OCI-LY7 (cell line): ENCODE measurements around the gene CIB4. TPM values are rescaled to one million over a fixed set of nuclear protein-coding genes. Genes with fewer than 3 reads are reported as not detected.

Experiments used
- BruUV-seq: library from RNA; stranded (reverse); fragments of 400-500 nt; replicated peaks from 2 replicates; lab custom pipeline; 2021; lab: Mats Ljungman, UMichigan
- CTCF ChIA-PET: fragments of 300-600 bp; sonication (Branson Sonifier 250); formaldehyde crosslinking; loops from one replicate; lab custom pipeline; 2022; ENCODE audit warnings: antibody characterized with exemption; ENCODE audit not compliant: unreplicated experiment; lab: Charles Lee
- POLR2A ChIA-PET: fragments of 300-600 bp; sonication (Branson Sonifier 250); formaldehyde crosslinking; loops from one replicate; lab custom pipeline; 2022; ENCODE audit warnings: antibody characterized with exemption; lab: Charles Lee
- DNase-seq: peaks from one replicate; pipeline ENCODE4 v3.0.0-alpha.2; 2015; ENCODE audit warnings: low spot score
- H2AFZ ChIP-seq: fragments of 200-600 bp; sonication (generic), shearing (Covaris generic); 2 replicates; pipeline ENCODE4 v1.6.1; 2014; ENCODE audit warnings: mild to moderate bottlenecking, antibody characterized with exemption, low read length, moderate library complexity
- H3K27ac ChIP-seq: fragments of 200-600 bp; sonication (generic); 2 replicates; pipeline ENCODE4 v1.5.1; 2014; ENCODE audit warnings: mixed run types, low read depth, mild to moderate bottlenecking, moderate library complexity, low read length, inconsistent platforms; ENCODE audit not compliant: poor library complexity, severe bottlenecking
- H3K36me3 ChIP-seq: fragments of 200-600 bp; sonication (generic); 2 replicates; pipeline ENCODE4 v1.6.1; 2014; ENCODE audit warnings: mild to moderate bottlenecking, antibody characterized with exemption, low read length, moderate library complexity, mixed read lengths; ENCODE audit not compliant: insufficient read depth
- H3K4me1 ChIP-seq: fragments of 200-600 bp; sonication (generic); 2 replicates; pipeline ENCODE4 v1.5.1; 2014; ENCODE audit warnings: mild to moderate bottlenecking, low read length; ENCODE audit not compliant: insufficient read depth, poor library complexity, severe bottlenecking
- H3K4me2 ChIP-seq: fragments of 200-600 bp; sonication (generic); 2 replicates; pipeline ENCODE4 v1.6.1; 2014; ENCODE audit warnings: mild to moderate bottlenecking, low read length
- H3K4me3 ChIP-seq: fragments of 200-600 bp; sonication (generic); 2 replicates; pipeline ENCODE4 v1.5.1; 2014; ENCODE audit warnings: mild to moderate bottlenecking, low read depth, low read length; ENCODE audit not compliant: poor library complexity, severe bottlenecking
- H3K79me2 ChIP-seq: fragments of 200-600 bp; sonication (generic); 2 replicates; pipeline ENCODE4 v1.6.1; 2016; ENCODE audit warnings: low read depth, mild to moderate bottlenecking, low read length, moderate library complexity, mixed read lengths; ENCODE audit not compliant: insufficient read depth
- H3K9me2 ChIP-seq: fragments of 200-600 bp; sonication (generic); 2 replicates; pipeline ENCODE4 v1.6.1; 2016; ENCODE audit warnings: mild to moderate bottlenecking, low read length, mixed read lengths; ENCODE audit not compliant: insufficient read depth
- H3K9me3 ChIP-seq: fragments of 200-600 bp; sonication (generic); 2 replicates; pipeline ENCODE4 v1.6.1; 2014; ENCODE audit warnings: mild to moderate bottlenecking, mixed run types, low read length, mixed read lengths
- H4K20me1 ChIP-seq: fragments of 200-600 bp; sonication (generic); 2 replicates; pipeline ENCODE4 v1.6.1; 2014; ENCODE audit warnings: mild to moderate bottlenecking, antibody characterized with exemption, low read length, moderate library complexity, mixed read lengths; ENCODE audit not compliant: insufficient read depth
- EZH2phosphoT487 ChIP-seq: fragments of 200-600 bp; sonication (generic); IDR thresholded peaks from 2 replicates; pipeline ENCODE4 v1.6.1; 2018; ENCODE audit warnings: low read depth, borderline replicate concordance, mild to moderate bottlenecking, mixed run types, antibody characterized with exemption, low read length, moderate library complexity, mixed read lengths
- intact Hi-C: fragments of 100-400 bp; cut with micrococcal nuclease; formaldehyde crosslinking; loops from one replicate; pipeline ENCODE4 v1.10.0; 2022; ENCODE audit not compliant: unreplicated experiment
- total RNA-seq, 2 experiments: library from RNA; depleted of rRNA in 1 of 2; stranded (reverse); fragments of >200 nt in 1 of 2; shearing (Covaris generic) in 1 of 2; gene quantifications; 2 replicates each; pipeline ENCODE4 v1.2.3, GENCODE V29; 2014 to 2022
- TF ChIP-seq, protein P1 (sequence below): fragments of 200-600 bp; sonication (generic); conservative IDR thresholded peaks from 2 replicates; pipeline ENCODE4 v1.5.1; 2014; ENCODE audit warnings: mild to moderate bottlenecking, antibody characterized with exemption, low read length, moderate library complexity, mixed read lengths

Gene CIB4
- total RNA-seq, 2 experiments from 2014 or later: not detected

DNA sequence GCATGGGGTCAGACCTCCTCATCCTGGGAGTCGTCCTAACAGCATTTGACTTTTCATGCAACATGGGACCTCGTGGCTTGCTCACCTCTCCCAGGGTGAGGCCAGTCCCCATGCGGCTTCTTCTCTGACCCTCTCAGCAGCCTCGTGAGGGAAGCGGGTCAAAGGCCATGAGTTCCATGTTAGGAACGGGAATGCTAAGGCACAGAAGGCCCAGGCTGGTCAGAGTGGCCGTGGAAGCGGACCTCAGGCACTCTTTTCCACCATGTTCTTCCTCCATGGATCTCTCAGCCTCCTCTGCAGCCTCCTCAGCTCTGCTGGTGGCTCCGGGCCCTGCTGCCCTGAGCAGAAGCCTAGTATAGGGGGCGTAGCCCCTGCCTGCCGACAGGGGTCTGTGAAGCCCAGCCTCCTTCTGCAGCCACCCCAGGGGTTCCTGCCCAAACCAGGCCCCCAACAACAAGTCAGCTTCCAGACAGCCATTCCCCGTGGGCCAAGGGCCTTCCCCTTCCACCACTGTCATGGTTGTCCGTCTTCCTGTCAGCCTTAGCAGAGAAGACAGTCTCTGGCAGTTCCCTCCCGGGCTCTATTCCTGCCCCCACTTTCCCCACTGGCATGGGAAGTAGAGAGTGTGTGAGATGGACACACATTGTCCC, 103.2 kb downstream of the CIB4 start:
- no TSS peak for BruUV-seq
- Histone ChIP-seq H3K36me3 (no peaks in the 10 kb centered on the region), H3K9me3 (no peaks in the 10 kb centered on the region), H3K4me2 (no peak overlapping the region), H3K79me2 (no peaks in the 10 kb centered on the region), H3K4me1 (no peaks in the 10 kb centered on the region), H3K9me2 (no peaks in the 10 kb centered on the region), H3K4me3 (no peak overlapping the region), H2AFZ (no peak overlapping the region), H4K20me1 (no peaks in the 10 kb centered on the region), H3K27ac (no peak overlapping the region)
- DNase-seq: no peak
- TF ChIP-seq, protein P1, sequence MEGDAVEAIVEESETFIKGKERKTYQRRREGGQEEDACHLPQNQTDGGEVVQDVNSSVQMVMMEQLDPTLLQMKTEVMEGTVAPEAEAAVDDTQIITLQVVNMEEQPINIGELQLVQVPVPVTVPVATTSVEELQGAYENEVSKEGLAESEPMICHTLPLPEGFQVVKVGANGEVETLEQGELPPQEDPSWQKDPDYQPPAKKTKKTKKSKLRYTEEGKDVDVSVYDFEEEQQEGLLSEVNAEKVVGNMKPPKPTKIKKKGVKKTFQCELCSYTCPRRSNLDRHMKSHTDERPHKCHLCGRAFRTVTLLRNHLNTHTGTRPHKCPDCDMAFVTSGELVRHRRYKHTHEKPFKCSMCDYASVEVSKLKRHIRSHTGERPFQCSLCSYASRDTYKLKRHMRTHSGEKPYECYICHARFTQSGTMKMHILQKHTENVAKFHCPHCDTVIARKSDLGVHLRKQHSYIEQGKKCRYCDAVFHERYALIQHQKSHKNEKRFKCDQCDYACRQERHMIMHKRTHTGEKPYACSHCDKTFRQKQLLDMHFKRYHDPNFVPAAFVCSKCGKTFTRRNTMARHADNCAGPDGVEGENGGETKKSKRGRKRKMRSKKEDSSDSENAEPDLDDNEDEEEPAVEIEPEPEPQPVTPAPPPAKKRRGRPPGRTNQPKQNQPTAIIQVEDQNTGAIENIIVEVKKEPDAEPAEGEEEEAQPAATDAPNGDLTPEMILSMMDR: no peak
- TF ChIP-seq EZH2phosphoT487: no peak
- POLR2A ChIA-PET: no interaction called here
- CTCF ChIA-PET: no interaction called here
- intact Hi-C loops: no loop called here

DNA sequence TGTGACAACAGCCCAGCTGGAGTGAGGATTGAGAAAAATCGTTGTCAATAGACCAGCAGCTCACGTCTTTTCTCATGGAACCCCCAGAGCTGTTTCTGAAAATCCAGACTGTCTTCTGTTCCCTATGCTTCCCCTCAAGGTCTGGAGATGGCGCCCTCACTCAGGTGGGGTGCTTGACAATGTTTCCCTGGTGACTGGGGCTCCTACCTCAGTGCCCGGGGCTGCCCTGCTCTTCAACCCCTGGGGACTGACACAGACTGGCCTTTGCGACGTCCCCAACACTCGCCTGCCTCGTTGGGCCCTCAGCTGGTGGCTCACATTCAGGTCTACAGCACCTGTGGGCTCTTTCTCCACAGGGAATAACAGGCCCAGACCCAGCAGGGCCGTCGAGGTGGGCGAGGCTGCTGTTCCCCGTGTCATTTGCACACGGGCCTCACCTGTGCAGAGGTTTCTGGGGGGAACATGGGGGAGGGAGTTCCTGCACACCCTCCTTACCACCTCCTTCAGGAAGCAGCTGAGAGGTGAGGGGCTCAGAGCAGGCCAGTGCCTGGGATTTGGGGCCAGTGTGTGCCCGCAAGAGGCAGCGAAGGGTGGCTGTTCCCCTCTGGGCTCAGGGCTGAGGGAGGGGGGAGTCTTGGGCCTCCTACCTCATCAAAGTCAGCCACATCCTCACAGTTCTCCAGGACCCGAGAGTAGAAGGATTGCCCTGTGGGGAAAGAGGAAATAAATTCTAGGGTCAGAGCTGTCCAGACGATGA, 103.9 kb downstream of the CIB4 start:
- no TSS peak for BruUV-seq
- TF ChIP-seq EZH2phosphoT487: no peak
- TF ChIP-seq, protein P1: no peak
- ChIA-PET CTCF (no interaction called here), POLR2A (interaction anchor here (0.5 kb wide), 1 partner anchor 1945 kb away, joined by 3 read pairs; no protein-coding TSS in a partner anchor)
- no peak overlapping the region for H2AFZ ChIP-seq
- intact Hi-C loops: no loop called here
- H3K9me2 ChIP-seq: no peaks in the 10 kb centered on the region
- no peaks in the 10 kb centered on the region for H3K9me3 ChIP-seq
- no peaks in the 10 kb centered on the region for H3K4me1 ChIP-seq
- H3K36me3 ChIP-seq: no peaks in the 10 kb centered on the region
- no peaks in the 10 kb centered on the region for H3K79me2 ChIP-seq
- no peak for DNase-seq
- H3K4me2 ChIP-seq: no peak overlapping the region
- no peak overlapping the region for H3K27ac ChIP-seq
- no peak overlapping the region for H3K4me3 ChIP-seq
- no peaks in the 10 kb centered on the region for H4K20me1 ChIP-seq
